B cell (primary cell): ENCODE data around the gene POLR2A. TPM values are rescaled to one million over a fixed set of nuclear protein-coding genes. Genes with fewer than 3 reads are reported as not detected.
A peak's percentile ranks its signal among the peaks of the same experiment; 100 is the strongest.

Experiments used
- ATAC-seq: fragments of 200-7000 bp; cut with Tn5 transposase; one replicate; pipeline ENCODE4 v1.10.0; 2021; ENCODE audit warnings: low read depth, mild to moderate bottlenecking, moderate number of reproducible peaks, moderate library complexity
- CTCF ChIA-PET: fragments of 350-600 bp; sonication (Branson Sonifier 250); formaldehyde crosslinking; loops from one replicate; lab custom pipeline; 2021; ENCODE audit warnings: antibody characterized with exemption, inconsistent platforms; lab: Charles Lee
- POLR2A ChIA-PET: fragments of 350-600 bp; sonication (Branson Sonifier 250); formaldehyde crosslinking; loops from one replicate; lab custom pipeline; 2021; ENCODE audit warnings: antibody characterized with exemption; lab: Charles Lee
- DNase-seq: peaks from one replicate; pipeline ENCODE4 v3.0.0; 2013
- H2AFZ ChIP-seq: 2 replicates; pipeline ENCODE4 v1.6.1; 2012; ENCODE audit warnings: mild to moderate bottlenecking, low read depth, low read length; ENCODE audit not compliant: insufficient read depth, poor library complexity, severe bottlenecking
- H3K27ac ChIP-seq, 2 donors: 1 replicate in 1 of 2; 2 replicates in 1 of 2; pipeline ENCODE4 v1.5.1; 2012 to 2013; ENCODE audit warnings: low read length in 2 of 2, mild to moderate bottlenecking in 2 of 2, moderate library complexity in 1 of 2
- H3K27me3 ChIP-seq, 4 experiments: fragments of 200-600 bp in 1 of 4; sonication (generic) in 1 of 4; replicated peaks in 1 of 4; 1 replicate in 2 of 4; 2 replicates in 2 of 4; pipeline versions ENCODE4 v1.6.1 to v1.7.0; 2013 to 2016; ENCODE audit warnings: low read length in 3 of 4, mild to moderate bottlenecking in 2 of 4, mixed read lengths in 1 of 4, moderate library complexity in 1 of 4; ENCODE audit not compliant: insufficient read depth in 4 of 4, control insufficient read depth in 3 of 4; ENCODE audit errors: control extremely low read depth in 1 of 4
- H3K36me3 ChIP-seq, 2 experiments: replicated peaks in 1 of 2; 1 replicate in 1 of 2; 2 replicates in 1 of 2; pipeline versions ENCODE4 v1.6.1 to v1.7.1; 2013; ENCODE audit warnings: low read length in 1 of 2; ENCODE audit not compliant: insufficient read depth in 2 of 2, control insufficient read depth in 1 of 2; ENCODE audit errors: control extremely low read depth in 1 of 2, extremely low read depth in 1 of 2
- H3K4me1 ChIP-seq, 2 donors: fragments of 200-600 bp in 1 of 2; sonication (generic) in 1 of 2; 1 replicate in 1 of 2; 2 replicates in 1 of 2; pipeline versions ENCODE4 v1.5.1 to v1.6.1; 2013 to 2017; ENCODE audit warnings: low read length in 2 of 2; ENCODE audit not compliant: control insufficient read depth in 2 of 2, insufficient read depth in 2 of 2
- H3K4me2 ChIP-seq: replicated peaks from 2 replicates; pipeline ENCODE3; 2012; ENCODE audit warnings: mild to moderate bottlenecking, low read depth, low read length; ENCODE audit not compliant: poor library complexity, severe bottlenecking
- H3K4me3 ChIP-seq, 5 experiments: fragments of 200-600 bp in 1 of 5; sonication (generic) in 1 of 5; 1 replicate in 3 of 5; 2 replicates in 2 of 5; pipeline versions ENCODE4 v1.5.1 to v1.7.0; 2011 to 2016; ENCODE audit warnings: low read length in 4 of 5, mild to moderate bottlenecking in 4 of 5, low read depth in 2 of 5, control low read depth in 1 of 5, moderate library complexity in 1 of 5; ENCODE audit not compliant: insufficient read depth in 1 of 5; ENCODE audit errors: control extremely low read depth in 1 of 5, extremely low read depth in 1 of 5
- H3K79me2 ChIP-seq: fragments of 200-600 bp; sonication (generic); one replicate; pipeline ENCODE4 v1.6.0; 2016; ENCODE audit warnings: low read length; ENCODE audit not compliant: control insufficient read depth, insufficient read depth
- H3K9ac ChIP-seq: fragments of 200-600 bp; sonication (generic); 2 replicates; pipeline ENCODE4 v1.6.1; 2017; ENCODE audit warnings: mild to moderate bottlenecking, low read length, moderate library complexity
- H3K9me3 ChIP-seq, 3 donors: one replicate each; pipeline versions ENCODE4 v1.6.1 to v1.7.1; 2013; ENCODE audit warnings: low read length in 2 of 3; ENCODE audit not compliant: control insufficient read depth in 2 of 3, insufficient read depth in 1 of 3; ENCODE audit errors: control extremely low read depth in 1 of 3
- H4K20me1 ChIP-seq: 2 replicates; pipeline ENCODE4 v1.6.0; 2012; ENCODE audit warnings: mild to moderate bottlenecking, low read length; ENCODE audit not compliant: insufficient read depth, control insufficient read depth, poor library complexity, severe bottlenecking
- H3K27ac Mint-ChIP-seq: one replicate; pipeline ENCODE4 v1.8.0; 2021; ENCODE audit warnings: mixed read lengths
- H3K27me3 Mint-ChIP-seq: one replicate; pipeline ENCODE4 v1.8.0; 2021; ENCODE audit warnings: mixed read lengths
- H3K4me1 Mint-ChIP-seq: one replicate; pipeline ENCODE4 v1.8.0; 2021; ENCODE audit warnings: mixed read lengths
- H3K4me3 Mint-ChIP-seq: one replicate; pipeline ENCODE4 v1.8.0; 2021; ENCODE audit warnings: mixed read lengths
- H3K9me3 Mint-ChIP-seq: one replicate; pipeline ENCODE4 v1.8.0; 2022; ENCODE audit warnings: mixed read lengths; ENCODE audit not compliant: insufficient read depth
- CTCF ChIP-seq: fragments of 200-600 bp; IDR thresholded peaks from one replicate; pipeline ENCODE4 v1.8.0; 2022; ENCODE audit warnings: antibody characterized with exemption, mild to moderate bottlenecking
- EZH2 ChIP-seq: IDR thresholded peaks from 2 replicates; pipeline ENCODE4 v1.6.1; 2012; ENCODE audit warnings: borderline replicate concordance, low read depth, mild to moderate bottlenecking, moderate library complexity, low read length; ENCODE audit not compliant: insufficient read depth, poor library complexity, severe bottlenecking
- WGBS: methylation state at CpG from one replicate; pipeline ENCODE4 v1.1.5; 2013; ENCODE audit warnings: missing lambda C conversion rate; ENCODE audit not compliant: insufficient coverage; 5-methylcytosine and 5-hydroxymethylcytosine counted together
- intact Hi-C: fragments of 100-400 bp; cut with micrococcal nuclease; formaldehyde crosslinking; loops from one replicate; pipeline ENCODE4 v1.10.0; 2022
- polyA plus RNA-seq: library from polyadenylated mRNA; depleted of rRNA; stranded (reverse); fragments of >200 nt; gene quantifications from 2 replicates; pipeline ENCODE4 v1.2.3, GENCODE V29; 2012
- total RNA-seq, 2 donors: library from RNA; stranded (reverse); fragments of 120-200 nt in 1 of 2; gene quantifications; 1 replicate in 1 of 2; 2 replicates in 1 of 2; pipeline versions ENCODE4 v1.2.3 to v1.2.4, GENCODE V29; 2013 to 2022

Gene POLR2A
- total and polyA plus RNA-seq, 2 donors (not counting 1 experiment from before 2014, with no cell fraction given), result 56.5 to 225 TPM

GRCh38 chr17:7513850-7514419 lies 29.8 kb downstream of the POLR2A start:
- H3K9me3 Mint-ChIP-seq, result no peaks in the 10 kb centered on the region
- ChIA-PET CTCF (interaction anchor here (0.6 to 19.2 kb wide), 33 partner anchors 8 to 468 kb away, joined by 3 to 666 read pairs (median 5); partner anchors contain the start of genes ACAP1, CD68, CHRNB1 and FXR2), POLR2A (interaction anchor here (0.5 to 4.2 kb wide), 4 partner anchors 46 to 174 kb away, joined by 4 to 32 read pairs (median 4); partner anchors contain the start of genes SENP3, TNFSF13 and WRAP53)
- H3K4me1 Mint-ChIP-seq, result no peaks in the 10 kb centered on the region
- H3K4me3 ChIP-seq, result no peak overlapping the region
- H3K27ac Mint-ChIP-seq, result peak overlapping the region; percentile 41
- DNase-seq, result peak; percentile 18
- H3K4me3 Mint-ChIP-seq, result no peak overlapping the region
- TF ChIP-seq CTCF, result no peak
- H3K9ac ChIP-seq, result no peak overlapping the region
- H3K79me2 ChIP-seq, result no peaks in the 10 kb centered on the region
- H2AFZ ChIP-seq, result no peak overlapping the region
- H3K9me3 ChIP-seq, result no peaks in the 10 kb centered on the region
- peaks cover 9 to 50% of the 10 kb centered on the region in 2 experiments for H3K36me3 ChIP-seq
- WGBS, result 89% methylated on average over 17 of the region's 17 CpGs
- H4K20me1 ChIP-seq, result no peaks in the 10 kb centered on the region
- H3K27ac ChIP-seq, result no peak overlapping the region
- intact Hi-C loops, result loop anchor here (1.0 to 2.0 kb wide), 3 partner anchors 47 to 173 kb away; partner anchors contain the start of genes SENP3 and TP53
- no peaks in the 10 kb centered on the region for H3K27me3 ChIP-seq
- no peak for ATAC-seq
- H3K4me2 ChIP-seq, result no peak overlapping the region
- H3K27me3 Mint-ChIP-seq, result no peaks in the 10 kb centered on the region
- H3K4me1 ChIP-seq, result no peaks in the 10 kb centered on the region

- Histone ChIP-seq H3K27ac (no peak overlapping the region), H3K9me3 (no peaks in the 10 kb centered on the region), H2AFZ (no peak overlapping the region), H4K20me1 (no peaks in the 10 kb centered on the region), H3K79me2 (no peaks in the 10 kb centered on the region), H3K27me3 (no peaks in the 10 kb centered on the region), H3K9ac (no peak overlapping the region), H3K36me3 (peaks cover 6 to 32% of the 10 kb centered on the region in 2 experiments), H3K4me3 (no peak overlapping the region), H3K4me2 (no peak overlapping the region), H3K4me1 (no peaks in the 10 kb centered on the region)
- no peak overlapping the region for H3K27ac Mint-ChIP-seq
- no peaks in the 10 kb centered on the region for H3K9me3 Mint-ChIP-seq
- ChIA-PET POLR2A (interaction anchor here (0.7 to 4.2 kb wide), 3 partner anchors 36 to 170 kb away, joined by 3 to 32 read pairs (median 5); partner anchors contain the start of genes SENP3 and TNFSF13), CTCF (interaction anchor here (0.7 to 19.2 kb wide), 17 partner anchors 9 to 470 kb away, joined by 3 to 666 read pairs (median 9); partner anchors contain the start of genes CD68, MPDU1, SENP3 and SOX15)
- no peak for ATAC-seq
- WGBS, result 85% methylated on average over 9 of the region's 13 CpGs
- H3K4me3 Mint-ChIP-seq, result no peak overlapping the region
- H3K4me1 Mint-ChIP-seq, result no peaks in the 10 kb centered on the region
- DNase-seq, result no peak
- no peak for TF ChIP-seq EZH2
- no peak for TF ChIP-seq CTCF
- intact Hi-C loops, result loop anchor here (2.0 kb wide), 1 partner anchor 171 kb away; the partner anchor contains the start of gene TP53
- no peaks in the 10 kb centered on the region for H3K27me3 Mint-ChIP-seq
These were observed 31.9 kb downstream of the POLR2A start for GRCh38 chr17:7515911-7516610.
